GM21447 (cell line): ENCODE data around the gene FBN1.
A peak's percentile ranks its signal among the peaks of the same experiment; 100 is the strongest.

ENCODE experiments used
- ATAC-seq: cut with Tn5 transposase; IDR thresholded peaks from one replicate; pipeline ENCODE4 v1.9.1; 2021; ENCODE audit not compliant: unreplicated experiment

The FBN1 gene

GRCh38 chr15:48522911-48523310 lies 122.6 kb downstream of the FBN1 start:
- no peak for ATAC-seq

DNA sequence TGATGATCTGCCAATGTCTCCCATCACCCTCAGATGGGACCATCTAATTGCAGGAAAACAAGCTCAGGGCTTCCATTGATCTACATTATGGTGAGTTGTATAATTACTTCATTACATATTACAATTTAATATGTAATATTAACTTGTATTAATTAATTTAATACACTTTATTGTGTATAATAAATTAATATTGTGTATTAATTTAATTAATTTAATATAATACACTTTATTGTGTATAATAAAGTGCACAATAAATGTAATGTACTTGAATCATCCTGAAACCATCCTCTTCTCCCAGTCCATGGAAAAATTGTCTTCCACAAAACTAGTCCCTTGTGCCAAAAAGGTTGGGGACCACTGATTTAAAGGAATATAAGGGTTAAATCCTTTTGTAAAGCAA lies 123.4 kb downstream of the FBN1 start:
- ATAC-seq = no peak

GRCh38 chr15:48520376-48521155 lies 124.9 kb downstream of the FBN1 start:
- ATAC-seq = no peak

GRCh38 chr15:48516121-48516520 lies 129.4 kb downstream of the FBN1 start:
- no peak for ATAC-seq

- ATAC-seq = no peak
Measured at GRCh38 chr15:48515500-48515899, 130.0 kb downstream of the FBN1 start.

- ATAC-seq = no peak
Measured at GRCh38 chr15:48514103-48514816, 131.2 kb downstream of the FBN1 start.

GRCh38 chr15:48510976-48511375 lies 134.5 kb downstream of the FBN1 start:
- ATAC-seq = no peak

- ATAC-seq = peak; percentile 74
Measured at GRCh38 chr15:48507416-48508065, 138.0 kb downstream of the FBN1 start.

DNA sequence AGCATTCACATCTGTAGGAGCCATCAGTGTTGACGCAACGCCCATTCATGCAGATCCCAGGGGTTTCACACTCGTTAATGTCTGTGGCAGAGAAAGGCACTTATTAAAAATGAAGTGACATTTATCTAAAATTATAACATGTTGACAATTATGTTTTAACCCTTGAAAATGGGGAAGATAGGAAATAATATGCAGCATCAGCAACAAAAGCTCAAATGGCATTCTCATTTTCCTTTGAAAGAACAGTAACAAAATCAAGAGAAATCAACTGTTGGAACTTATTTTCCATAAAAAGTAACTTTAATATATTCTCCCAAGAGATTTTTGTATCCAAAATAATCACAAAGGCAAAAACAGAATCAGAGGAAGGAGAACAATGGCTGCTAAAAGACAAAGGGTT lies 140.4 kb downstream of the FBN1 start:
- ATAC-seq = no peak

DNA sequence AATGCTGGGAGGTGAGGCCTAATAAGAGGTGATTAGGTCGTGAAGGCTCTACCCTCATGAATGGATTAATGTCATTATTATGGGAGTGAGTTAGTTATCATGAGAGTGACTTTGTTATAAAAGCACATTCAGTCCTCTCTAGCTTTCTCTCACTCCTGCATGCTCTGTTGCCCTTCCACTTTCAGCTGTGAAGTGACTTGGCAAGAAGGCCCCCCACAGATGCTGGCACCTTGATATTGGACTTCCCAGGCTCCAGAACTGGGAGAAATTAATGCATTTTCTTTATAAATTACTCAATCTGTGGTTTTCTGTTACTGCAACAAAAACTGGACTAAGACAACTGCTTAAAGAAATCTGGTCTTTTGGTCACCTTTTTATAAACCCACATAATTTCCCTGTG lies 144.3 kb downstream of the FBN1 start:
- ATAC-seq = no peak

DNA sequence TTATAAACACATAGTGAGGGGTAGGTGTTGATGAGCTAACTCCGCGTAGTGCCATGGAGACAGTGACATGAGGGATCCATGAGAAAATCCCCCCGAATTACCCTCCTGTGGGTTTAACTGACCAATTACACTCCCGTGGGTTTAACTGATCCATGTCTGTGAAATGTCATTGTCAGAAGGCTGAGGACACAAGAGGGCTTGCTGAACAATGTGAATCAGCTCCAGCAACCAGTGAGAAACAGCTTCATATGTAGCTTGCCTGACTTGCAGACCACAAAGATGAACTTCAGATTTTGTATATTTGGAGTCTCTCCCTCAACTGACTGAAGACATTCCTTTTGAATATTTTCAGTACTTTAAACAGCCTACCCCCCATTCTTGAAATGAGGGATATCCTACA lies 144.9 kb downstream of the FBN1 start:
- no peak for ATAC-seq

DNA sequence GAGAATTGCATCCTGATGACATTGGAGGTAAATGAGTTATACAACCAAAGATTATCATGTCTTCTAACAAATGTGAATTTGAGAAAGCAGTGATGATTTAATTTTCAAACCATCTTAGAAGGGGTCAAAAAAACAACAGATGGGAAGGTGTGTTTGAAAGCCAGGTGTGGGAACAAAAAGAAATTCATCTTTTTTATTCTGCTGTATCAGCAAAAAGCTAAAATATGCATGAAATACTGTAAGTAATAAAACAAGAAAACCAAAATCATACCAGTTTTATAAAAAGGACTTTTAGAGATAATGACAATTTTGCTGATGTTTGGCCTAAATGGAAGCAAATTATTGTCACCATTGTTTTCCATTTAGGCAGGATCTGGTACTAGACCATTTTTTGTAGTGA lies 145.5 kb downstream of the FBN1 start:
- no peak for ATAC-seq

DNA sequence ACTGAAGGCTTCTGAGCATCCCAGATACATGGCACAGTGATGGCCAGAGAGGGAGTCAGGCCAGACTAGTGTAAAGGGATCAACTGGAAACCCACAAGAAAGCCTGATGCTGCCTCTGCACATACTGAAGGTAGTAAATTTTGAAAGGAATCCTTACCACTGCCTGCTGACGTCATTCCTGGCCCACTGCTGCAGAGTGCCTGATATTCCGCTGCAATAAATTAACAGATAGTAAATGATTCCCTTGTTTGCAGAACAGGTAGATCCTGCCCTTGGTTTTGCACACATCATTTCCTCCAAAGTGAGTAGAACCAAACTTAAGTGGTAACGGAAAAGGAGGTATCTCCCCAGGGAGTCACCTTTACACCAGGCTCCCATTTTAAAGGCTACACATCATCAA lies 146.7 kb downstream of the FBN1 start:
- ATAC-seq = no peak

GRCh38 chr15:48494631-48495030 lies 150.9 kb downstream of the FBN1 start:
- no peak for ATAC-seq

DNA sequence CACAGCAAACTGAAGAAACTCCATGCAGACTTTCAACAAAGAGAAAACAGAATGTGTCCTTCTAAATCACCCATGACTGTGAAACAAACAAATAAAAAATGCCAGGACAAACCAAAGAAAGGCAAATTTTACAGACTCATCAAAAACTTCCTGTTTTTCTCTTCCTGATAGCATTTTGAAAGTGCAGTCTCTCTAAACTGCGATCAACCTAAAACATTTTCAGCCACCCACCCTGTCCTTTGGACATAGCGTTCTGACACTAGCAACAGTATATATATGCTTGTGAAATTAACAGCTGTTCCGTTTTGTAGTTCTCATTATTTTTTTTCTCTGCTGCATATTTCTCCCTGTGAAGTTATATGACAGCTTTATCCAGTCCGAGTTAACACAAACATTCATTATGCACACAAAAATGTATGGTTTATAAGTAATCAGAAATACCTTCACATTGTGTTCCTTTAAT lies 151.7 kb downstream of the FBN1 start:
- no peak for ATAC-seq

DNA sequence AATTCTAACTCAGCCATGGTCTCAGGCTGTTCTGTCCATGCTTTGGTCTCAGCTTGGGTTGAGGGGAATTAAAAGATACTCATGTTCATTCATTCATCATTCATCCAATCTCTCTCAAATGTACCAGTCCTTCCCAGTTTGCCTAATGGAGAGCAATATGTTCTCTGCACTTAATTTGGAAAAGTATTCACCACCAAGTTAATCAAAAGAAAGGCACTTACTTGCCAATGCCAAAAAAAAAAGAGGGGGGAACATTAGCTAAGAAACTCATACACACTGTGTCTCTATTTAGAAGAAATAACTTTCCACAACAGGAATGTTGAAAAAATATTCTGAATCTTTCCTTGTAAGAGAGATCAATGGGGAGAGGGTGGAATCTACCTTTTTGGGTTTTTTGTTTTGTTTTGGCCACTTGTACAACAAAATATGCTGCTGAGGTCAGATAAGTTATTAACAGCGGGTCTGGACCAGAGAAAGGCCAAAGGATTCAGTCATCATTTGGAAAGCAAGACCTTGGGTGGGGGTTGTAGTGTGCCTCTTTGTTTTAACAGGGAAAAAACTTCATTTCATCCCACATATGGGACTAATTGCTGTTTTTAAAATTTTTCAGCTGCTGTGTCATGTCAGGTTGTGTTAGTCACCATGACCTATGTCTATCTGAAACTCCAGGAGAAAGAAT lies 152.3 kb downstream of the FBN1 start:
- no peak for ATAC-seq

- ATAC-seq = no peak
Measured at GRCh38 chr15:48486228-48486627, 159.3 kb downstream of the FBN1 start.

DNA sequence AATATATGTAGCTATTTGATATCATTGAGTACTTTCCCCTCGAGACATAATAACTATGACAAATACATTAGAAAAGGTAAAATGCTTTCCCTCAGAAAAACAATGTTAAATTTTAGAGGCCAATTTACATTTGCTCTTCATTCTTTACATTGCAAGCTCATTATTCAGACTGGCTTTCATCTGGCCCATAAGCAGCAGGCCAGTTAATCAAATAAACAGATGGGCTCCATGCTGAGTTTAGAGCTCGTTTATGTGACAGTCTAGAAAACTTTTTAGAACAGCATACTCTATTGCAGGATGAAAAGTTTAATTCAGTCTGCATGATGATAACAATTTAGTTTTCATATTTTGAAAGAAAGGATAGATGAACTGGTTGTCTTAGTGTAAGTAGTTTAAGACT lies 163.7 kb downstream of the FBN1 start:
- no peak for ATAC-seq

- no peak for ATAC-seq
Measured at GRCh38 chr15:48479751-48480150, 165.8 kb downstream of the FBN1 start.

DNA sequence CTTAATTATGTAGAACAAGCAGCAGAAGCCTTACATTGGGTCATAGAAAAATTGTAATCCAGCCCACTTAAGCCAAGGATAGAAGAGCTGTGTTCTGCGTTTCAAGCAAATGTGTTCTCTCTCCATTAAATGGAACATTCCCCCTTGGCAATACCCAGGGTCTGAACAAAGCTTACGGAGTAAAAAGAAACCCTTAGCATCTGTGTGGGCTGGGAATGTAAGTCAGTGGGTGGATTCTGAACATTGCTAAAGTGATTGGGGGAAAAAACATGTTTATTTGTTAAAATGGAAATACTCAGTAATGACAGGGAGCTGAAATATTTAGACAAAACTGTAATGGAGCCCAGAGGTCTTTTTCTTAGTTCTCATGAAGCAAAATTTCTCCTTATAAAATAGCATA lies 166.9 kb downstream of the FBN1 start:
- ATAC-seq = no peak

GRCh38 chr15:48477795-48478360 lies 167.6 kb downstream of the FBN1 start:
- ATAC-seq = no peak
